Right ventricle myocardium superior (tissue), 1 donor: Measurements from ENCODE around the gene F2R. TPM values are rescaled to one million over a fixed set of nuclear protein-coding genes. Genes with fewer than 3 reads are reported as not detected.
A peak's percentile ranks its signal among the peaks of the same experiment; 100 is the strongest.

ENCODE experiments used
- ATAC-seq: fragments of 200-7000 bp; cut with Tn5 transposase; one replicate; pipeline ENCODE4 v1.9.1; 2020; ENCODE audit warnings: mild to moderate bottlenecking; ENCODE audit not compliant: poor library complexity
- DNase-seq: peaks from one replicate; pipeline ENCODE4 v3.0.0-alpha.2; 2020
- intact Hi-C: fragments of 100-400 bp; cut with DNase I; formaldehyde crosslinking; loops from one replicate; pipeline ENCODE4 v1.11.2; 2022
- total RNA-seq: library from RNA; stranded (reverse); fragmentation: NEBNext Ultra II Directional; extraction: Animal tissue kit (Norgen Biotek cat#: 25700); gene quantifications from one replicate; pipeline ENCODE4 v1.2.1, GENCODE V29; 2021
- donor health status: DM: no; HTN: yes; CAD: no; lungs with severe emphysema.

The F2R gene
- total RNA-seq, 1 donor from 2014 or later, result 5.3 TPM

GRCh38 chr5:76714751-76715485, 1.0 kb upstream of the F2R start:
- ATAC-seq (peak; percentile 58), DNase-seq (peak; percentile 54)
- intact Hi-C loops, result no loop called here

GRCh38 chr5:76715486-76715735, 515 bp upstream of the F2R start:
- no peak for DNase-seq
- no peak for ATAC-seq
- intact Hi-C loops, result no loop called here

GRCh38 chr5:76716456-76717157, 681 bp downstream of the F2R start:
- DNase-seq (peak; percentile 61), ATAC-seq (no peak)
- intact Hi-C loops, result no loop called here

- intact Hi-C loops, result no loop called here
- DNase-seq (no peak), ATAC-seq (no peak)
These were observed 1.5 kb downstream of the F2R start for GRCh38 chr5:76717222-76718083.

GRCh38 chr5:76718381-76718832, 2.5 kb downstream of the F2R start:
- intact Hi-C loops, result no loop called here
- no peak for DNase-seq
- ATAC-seq, result no peak

- no peak for DNase-seq
- ATAC-seq, result no peak
- intact Hi-C loops, result no loop called here
These were observed 3.0 kb downstream of the F2R start for GRCh38 chr5:76718880-76719279.

GRCh38 chr5:76720988-76721569, 5.2 kb downstream of the F2R start:
- ATAC-seq (no peak), DNase-seq (no peak)
- intact Hi-C loops, result no loop called here

- ATAC-seq (no peak), DNase-seq (no peak)
- intact Hi-C loops, result no loop called here
These were observed 7.3 kb downstream of the F2R start for GRCh38 chr5:76723266-76723665.

GRCh38 chr5:76723906-76724305, 8.0 kb downstream of the F2R start:
- intact Hi-C loops, result no loop called here
- no peak for DNase-seq

GRCh38 chr5:76724871-76725270, 8.9 kb downstream of the F2R start:
- intact Hi-C loops, result no loop called here
- ATAC-seq (no peak), DNase-seq (no peak)

More at GRCh38 chr5:76723906-76724305, 8.0 kb downstream of the F2R start:
- no peak for ATAC-seq

GRCh38 chr5:76728965-76729364, 13.0 kb downstream of the F2R start:
- ATAC-seq (no peak), DNase-seq (no peak)
- intact Hi-C loops, result no loop called here

GRCh38 chr5:76729373-76730290, 13.7 kb downstream of the F2R start:
- intact Hi-C loops, result no loop called here
- DNase-seq (no peak), ATAC-seq (no peak)

GRCh38 chr5:76732405-76733048, 16.6 kb downstream of the F2R start:
- no peak for ATAC-seq
- DNase-seq, result no peak
- intact Hi-C loops, result no loop called here

- no peak for DNase-seq
- intact Hi-C loops, result no loop called here
- ATAC-seq, result no peak
These were observed 17.1 kb downstream of the F2R start for GRCh38 chr5:76733049-76733417.

- intact Hi-C loops, result no loop called here
- DNase-seq (no peak), ATAC-seq (no peak)
These were observed 20.0 kb downstream of the F2R start for GRCh38 chr5:76735762-76736545.

GRCh38 chr5:76736679-76737556, 21.0 kb downstream of the F2R start:
- no peak for DNase-seq
- ATAC-seq, result peak; percentile 20
- intact Hi-C loops, result no loop called here
